Daoy (cell line): ENCODE results near the gene HHAT. TPM values are rescaled to one million over a fixed set of nuclear protein-coding genes. Genes with fewer than 3 reads are reported as not detected.
"Not testable (repeated sequence)": the region's sequence is repeated elsewhere in the genome, so short reads cannot be mapped to it uniquely, and the experiment has no call there.

Experiments
- DNase-seq: peaks from one replicate; pipeline ENCODE4 v3.0.0-alpha.2; 2015; ENCODE audit warnings: low read depth
- total RNA-seq: library from RNA; depleted of rRNA; stranded (reverse); fragments of >200 nt; shearing (Covaris generic); gene quantifications from 2 replicates; pipeline ENCODE4 v1.2.3, GENCODE V29; 2014

HHAT gene
- total RNA-seq, 1 experiment from 2014 or later, result 4.4 TPM

- DNase-seq, result no peak
Observed at GRCh38 chr1:210313921-210314320, 14.8 kb upstream of the HHAT start.

GRCh38 chr1:210315529-210315928 lies 13.2 kb upstream of the HHAT start:
- no peak for DNase-seq

GRCh38 chr1:210321131-210321530 lies 7.6 kb upstream of the HHAT start:
- no peak for DNase-seq

- no peak for DNase-seq
Observed at GRCh38 chr1:210321552-210321951, 7.2 kb upstream of the HHAT start.

- DNase-seq, result no peak
Observed at GRCh38 chr1:210323957-210324356, 4.7 kb upstream of the HHAT start.

- no peak for DNase-seq
Observed at GRCh38 chr1:210325026-210325670, 3.6 kb upstream of the HHAT start.

- no peak for DNase-seq
Observed at GRCh38 chr1:210328032-210328745, 513 bp upstream of the HHAT start.

- peak; percentile 58 for DNase-seq
Observed at GRCh38 chr1:210330279-210330866, 1.7 kb downstream of the HHAT start.

- DNase-seq, result no peak
Observed at GRCh38 chr1:210332233-210332632, 3.5 kb downstream of the HHAT start.

GRCh38 chr1:210332719-210333398 lies 4.2 kb downstream of the HHAT start:
- DNase-seq, result peak; percentile 40

- no peak for DNase-seq
Observed at GRCh38 chr1:210335001-210335400, 6.3 kb downstream of the HHAT start.

GRCh38 chr1:210336362-210336761 lies 7.7 kb downstream of the HHAT start:
- no peak for DNase-seq

GRCh38 chr1:210339500-210339899 lies 10.8 kb downstream of the HHAT start:
- DNase-seq, result no peak

GRCh38 chr1:210340311-210340710 lies 11.6 kb downstream of the HHAT start:
- no peak for DNase-seq

- no peak for DNase-seq
Observed at GRCh38 chr1:210340841-210341240, 12.1 kb downstream of the HHAT start.

- peak; percentile 72 for DNase-seq
Observed at GRCh38 chr1:210342986-210343780, 14.5 kb downstream of the HHAT start.

GRCh38 chr1:210344706-210345105 lies 16.0 kb downstream of the HHAT start:
- peak; percentile 54 for DNase-seq

- DNase-seq, result peak; percentile 63
Observed at GRCh38 chr1:210347112-210347511, 18.4 kb downstream of the HHAT start.

GRCh38 chr1:210351496-210351895 lies 22.8 kb downstream of the HHAT start:
- no peak for DNase-seq

- DNase-seq, result no peak
Observed at GRCh38 chr1:210352575-210352974, 23.9 kb downstream of the HHAT start.

- DNase-seq, result not testable (repeated sequence)
Observed at GRCh38 chr1:210354305-210354704, 25.6 kb downstream of the HHAT start.

- no peak for DNase-seq
Observed at GRCh38 chr1:210358626-210359025, 29.9 kb downstream of the HHAT start.
